Neutrophil (primary cell): Measurements from ENCODE around the gene ADGRV1.

ENCODE experiments used
- H3K27ac ChIP-seq: fragments of 200-600 bp; sonication (generic); 2 replicates; pipeline ENCODE4 v1.5.1; 2016; ENCODE audit warnings: mild to moderate bottlenecking, moderate library complexity
- H3K27me3 ChIP-seq: fragments of 200-600 bp; sonication (generic); 2 replicates; pipeline ENCODE4 v1.6.0; 2016; ENCODE audit warnings: mild to moderate bottlenecking
- H3K36me3 ChIP-seq: fragments of 200-600 bp; sonication (generic); 2 replicates; pipeline ENCODE4 v1.5.1; 2017
- H3K4me1 ChIP-seq, 2 experiments: fragments of 200-600 bp in 1 of 2; sonication (generic) in 1 of 2; 1 replicate in 1 of 2; 2 replicates in 1 of 2; pipeline versions ENCODE4 v1.5.1 to v1.6.1; 2013 to 2016; ENCODE audit warnings: low read depth in 1 of 2, low read length in 1 of 2, mild to moderate bottlenecking in 1 of 2, moderate library complexity in 1 of 2; ENCODE audit not compliant: control insufficient read depth in 1 of 2, insufficient read depth in 1 of 2
- H3K4me3 ChIP-seq, 2 experiments: fragments of 200-600 bp in 1 of 2; sonication (generic) in 1 of 2; 1 replicate in 1 of 2; 2 replicates in 1 of 2; pipeline ENCODE4 v1.5.1; 2013 to 2016; ENCODE audit warnings: low read depth in 1 of 2, low read length in 1 of 2, mild to moderate bottlenecking in 1 of 2, moderate library complexity in 1 of 2
- H3K9me3 ChIP-seq: fragments of 200-600 bp; sonication (generic); 2 replicates; pipeline ENCODE4 v1.5.1; 2016
- TF ChIP-seq, protein P1 (sequence below): fragments of 200-600 bp; sonication (generic); IDR thresholded peaks from 2 replicates; pipeline ENCODE4 v1.5.1; 2016; ENCODE audit warnings: antibody characterized with exemption

Gene ADGRV1

DNA sequence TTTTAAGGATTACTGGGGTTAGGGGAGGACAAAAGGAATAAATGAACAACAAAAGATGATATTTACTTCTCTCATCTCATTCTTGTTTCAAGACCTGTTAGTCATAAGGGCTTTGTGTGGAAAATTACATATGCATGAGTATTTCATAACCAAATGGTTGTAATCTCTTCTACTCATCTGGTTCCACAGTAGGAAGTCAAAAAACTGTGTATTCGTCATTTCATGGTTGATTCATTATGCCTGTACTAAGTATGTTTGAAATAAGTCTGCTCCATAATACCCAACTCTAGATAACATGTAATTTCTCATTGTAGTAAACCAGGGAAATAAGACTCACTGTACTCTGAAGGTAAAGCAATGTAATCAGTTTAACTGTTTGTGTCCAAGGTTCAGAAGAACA, 611.7 kb downstream of the ADGRV1 start:
- no peaks in the 10 kb centered on the region for H3K27me3 ChIP-seq
- H3K9me3 ChIP-seq = no peaks in the 10 kb centered on the region
- H3K27ac ChIP-seq = peak overlapping the region; percentile 54
- no peaks in the 10 kb centered on the region for H3K36me3 ChIP-seq
- no peak overlapping the region for H3K4me3 ChIP-seq
- peaks cover 18 to 27% of the 10 kb centered on the region in 2 experiments for H3K4me1 ChIP-seq
- TF ChIP-seq, protein P1, sequence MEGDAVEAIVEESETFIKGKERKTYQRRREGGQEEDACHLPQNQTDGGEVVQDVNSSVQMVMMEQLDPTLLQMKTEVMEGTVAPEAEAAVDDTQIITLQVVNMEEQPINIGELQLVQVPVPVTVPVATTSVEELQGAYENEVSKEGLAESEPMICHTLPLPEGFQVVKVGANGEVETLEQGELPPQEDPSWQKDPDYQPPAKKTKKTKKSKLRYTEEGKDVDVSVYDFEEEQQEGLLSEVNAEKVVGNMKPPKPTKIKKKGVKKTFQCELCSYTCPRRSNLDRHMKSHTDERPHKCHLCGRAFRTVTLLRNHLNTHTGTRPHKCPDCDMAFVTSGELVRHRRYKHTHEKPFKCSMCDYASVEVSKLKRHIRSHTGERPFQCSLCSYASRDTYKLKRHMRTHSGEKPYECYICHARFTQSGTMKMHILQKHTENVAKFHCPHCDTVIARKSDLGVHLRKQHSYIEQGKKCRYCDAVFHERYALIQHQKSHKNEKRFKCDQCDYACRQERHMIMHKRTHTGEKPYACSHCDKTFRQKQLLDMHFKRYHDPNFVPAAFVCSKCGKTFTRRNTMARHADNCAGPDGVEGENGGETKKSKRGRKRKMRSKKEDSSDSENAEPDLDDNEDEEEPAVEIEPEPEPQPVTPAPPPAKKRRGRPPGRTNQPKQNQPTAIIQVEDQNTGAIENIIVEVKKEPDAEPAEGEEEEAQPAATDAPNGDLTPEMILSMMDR = no peak

DNA sequence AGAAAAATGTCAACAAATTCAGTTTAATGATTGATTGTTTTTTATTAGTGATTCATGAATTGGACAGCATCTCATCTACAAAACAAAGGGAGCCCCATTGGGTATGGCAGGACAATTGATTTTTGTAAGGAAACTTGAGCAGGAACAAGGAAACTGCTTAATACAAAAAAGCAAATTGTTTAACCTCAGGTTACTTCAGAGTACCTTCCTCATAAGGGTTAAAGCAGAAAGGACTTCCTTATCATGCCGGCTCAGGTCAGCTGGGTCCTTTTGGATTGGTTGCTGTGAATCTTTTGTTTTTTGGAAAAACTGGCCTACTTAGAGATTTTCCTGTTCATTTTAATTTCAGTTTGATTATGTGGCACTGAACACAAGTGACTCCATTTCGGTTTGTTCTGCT, 612.7 kb downstream of the ADGRV1 start:
- TF ChIP-seq, protein P1 = no peak
- Histone ChIP-seq H3K4me3 (no peak overlapping the region), H3K4me1 (peaks cover 18 to 27% of the 10 kb centered on the region in 2 experiments), H3K36me3 (no peaks in the 10 kb centered on the region), H3K9me3 (no peaks in the 10 kb centered on the region), H3K27me3 (no peaks in the 10 kb centered on the region), H3K27ac (peak overlapping the region; percentile 54)

- Histone ChIP-seq H3K4me3 (no peak overlapping the region), H3K9me3 (no peaks in the 10 kb centered on the region), H3K36me3 (no peaks in the 10 kb centered on the region), H3K27me3 (no peaks in the 10 kb centered on the region), H3K27ac (no peak overlapping the region), H3K4me1 (peaks cover 41 to 47% of the 10 kb centered on the region in 2 experiments)
- TF ChIP-seq, protein P1 = no peak
Observed at GRCh38 chr5:91174396-91174795, 615.8 kb downstream of the ADGRV1 start.

DNA sequence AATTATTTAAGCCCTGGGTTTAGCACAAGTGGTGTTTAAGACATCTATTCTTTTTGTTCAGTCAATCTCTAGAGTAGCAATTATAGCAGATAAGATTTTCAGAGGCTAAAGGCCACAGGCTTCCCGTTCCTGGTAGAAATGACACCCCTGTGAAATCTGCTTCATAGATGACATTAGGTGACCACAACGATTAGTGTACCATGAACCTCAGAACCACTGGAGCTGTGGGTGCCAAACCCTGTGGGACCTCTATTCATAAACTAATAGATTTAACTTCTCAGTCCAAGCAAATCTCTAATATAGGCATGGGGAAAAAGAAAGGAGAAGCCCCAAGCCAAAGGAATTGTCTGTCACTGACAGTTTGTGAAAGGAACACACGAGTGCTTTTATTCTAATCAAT, 617.1 kb downstream of the ADGRV1 start:
- H3K27ac ChIP-seq = no peak overlapping the region
- H3K4me3 ChIP-seq = no peak overlapping the region
- TF ChIP-seq, protein P1 = no peak

GRCh38 chr5:91176288-91177016, 617.9 kb downstream of the ADGRV1 start:
- TF ChIP-seq, protein P1 = no peak
- Histone ChIP-seq H3K4me1 (peaks cover 31 to 48% of the 10 kb centered on the region in 2 experiments), H3K9me3 (no peaks in the 10 kb centered on the region), H3K27ac (no peak overlapping the region), H3K36me3 (no peaks in the 10 kb centered on the region), H3K4me3 (no peak overlapping the region), H3K27me3 (no peaks in the 10 kb centered on the region)

More for the DNA sequence above, 617.1 kb downstream of the ADGRV1 start:
- H3K9me3 ChIP-seq = no peaks in the 10 kb centered on the region
- H3K36me3 ChIP-seq = no peaks in the 10 kb centered on the region
- peaks cover 34 to 48% of the 10 kb centered on the region in 2 experiments for H3K4me1 ChIP-seq
- no peaks in the 10 kb centered on the region for H3K27me3 ChIP-seq
